GM18499 (cell line): ENCODE measurements around the gene FAHD2A.
"Not testable (repeated sequence)": the region's sequence is repeated elsewhere in the genome, so short reads cannot be mapped to it uniquely, and the experiment has no call there.

Experiments used
- ATAC-seq: cut with Tn5 transposase; IDR thresholded peaks from one replicate; pipeline ENCODE4 v1.9.1; 2021; ENCODE audit warnings: moderate number of reproducible peaks; ENCODE audit not compliant: insufficient read depth, unreplicated experiment

The FAHD2A gene

GRCh38 chr2:95375532-95376150, 26.9 kb upstream of the FAHD2A start:
- ATAC-seq: no peak

DNA sequence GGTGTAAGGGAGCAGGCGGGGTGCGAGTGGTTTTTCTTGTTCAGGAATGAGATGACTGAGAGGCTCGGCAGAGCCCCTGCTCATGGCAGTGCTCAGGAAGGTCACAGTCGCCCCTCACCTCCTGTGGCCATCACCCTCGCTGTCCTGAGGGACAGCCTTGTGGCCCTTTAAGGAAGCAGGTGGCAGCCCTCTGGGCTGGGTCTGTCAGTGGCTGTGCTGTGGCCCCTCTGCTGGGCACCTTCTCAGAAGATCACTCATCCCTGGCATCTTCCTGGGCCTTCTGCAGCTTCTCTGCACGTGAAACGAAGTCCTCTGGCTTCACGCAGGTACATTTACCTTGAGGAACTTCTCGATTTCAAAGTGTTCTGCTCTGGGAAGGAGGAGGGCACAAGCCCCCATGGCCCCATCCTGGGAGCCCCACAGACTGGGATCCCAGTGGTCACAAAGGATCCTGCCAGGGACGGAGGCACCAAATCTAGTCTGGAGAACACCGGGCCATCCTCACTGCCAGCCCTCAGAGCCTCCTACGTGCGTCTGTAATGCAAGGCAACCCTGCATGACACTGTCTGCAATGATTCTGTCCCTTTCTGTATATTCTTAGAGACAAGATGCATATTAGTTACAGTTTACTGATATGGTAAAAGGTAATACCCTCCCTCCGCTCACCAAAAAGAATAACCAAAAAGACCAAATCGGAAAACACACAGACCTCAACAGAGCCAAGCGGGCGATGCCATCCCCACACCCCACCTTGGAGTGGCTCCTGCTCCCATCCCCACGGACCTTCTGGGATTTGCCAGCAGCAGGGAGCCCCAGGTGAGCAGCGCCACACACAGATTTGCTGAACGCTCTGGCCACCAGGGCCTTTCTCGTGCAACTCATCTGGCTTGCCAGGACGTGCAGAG, 25.9 kb upstream of the FAHD2A start:
- ATAC-seq: no peak

- no peak for ATAC-seq
These were observed 25.0 kb upstream of the FAHD2A start for GRCh38 chr2:95377216-95378123.

- not testable (repeated sequence) for ATAC-seq
These were observed 24.2 kb upstream of the FAHD2A start for GRCh38 chr2:95378281-95378680.

DNA sequence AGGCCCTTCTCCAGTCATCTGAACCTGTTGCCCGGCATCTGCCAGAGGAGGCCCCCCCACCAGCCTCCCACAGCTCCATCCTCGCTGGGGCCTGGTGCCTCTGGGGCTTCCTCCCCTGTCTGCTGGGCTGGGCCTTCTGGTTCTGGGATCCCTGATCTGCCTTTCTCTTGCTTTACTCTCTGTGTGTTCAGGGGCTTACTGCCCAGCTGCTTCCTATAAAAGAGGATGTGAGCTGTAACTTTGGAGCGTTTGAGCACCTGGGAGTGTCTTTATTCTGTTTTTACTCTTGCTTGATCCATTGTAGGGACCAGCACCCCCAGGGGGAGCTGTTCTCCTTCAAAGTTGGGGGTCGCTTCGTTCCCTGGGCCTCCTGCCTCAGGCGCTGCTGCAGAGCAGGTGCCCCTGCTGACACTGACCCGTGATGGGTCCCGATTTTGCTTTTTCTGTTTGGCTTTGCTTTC, 23.1 kb upstream of the FAHD2A start:
- ATAC-seq: no peak

DNA sequence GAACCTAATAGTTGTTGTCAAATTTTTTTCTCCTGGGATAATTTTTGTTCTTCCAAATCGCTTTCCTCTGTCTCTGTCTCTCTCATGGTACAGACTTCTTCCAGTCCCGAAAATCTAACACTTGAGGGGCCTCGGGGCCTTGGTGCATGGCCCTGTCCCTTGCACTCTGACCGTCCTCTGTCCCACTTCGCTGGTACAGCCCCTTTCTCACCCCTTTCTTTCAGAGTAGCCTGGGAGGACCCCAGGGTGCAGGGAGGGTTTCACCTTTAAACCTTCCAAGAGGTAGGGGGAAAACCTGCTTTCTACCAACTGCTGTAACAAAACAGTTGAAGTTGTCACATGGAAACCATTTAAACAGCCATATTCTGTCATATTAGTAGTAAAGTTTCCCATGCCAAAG, 22.2 kb upstream of the FAHD2A start:
- no peak for ATAC-seq

DNA sequence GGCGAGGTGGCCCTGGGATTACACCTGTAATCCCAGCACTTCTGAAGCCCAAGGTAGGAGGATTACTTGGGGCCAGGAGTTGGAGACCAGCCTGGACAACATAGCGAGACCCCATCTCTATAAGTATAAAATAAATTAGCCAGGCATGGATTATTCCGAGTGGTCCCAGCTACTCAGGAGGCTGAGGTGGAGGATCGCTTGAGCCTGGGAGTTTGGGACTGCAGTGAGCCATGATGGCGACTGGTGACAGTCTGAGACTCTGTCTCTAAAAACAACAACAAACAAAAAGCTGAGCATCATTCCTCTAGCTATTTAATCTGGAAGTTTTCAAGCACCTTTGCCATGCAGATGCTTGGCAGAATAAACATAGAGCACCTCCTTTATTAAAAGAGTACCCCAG, 21.8 kb upstream of the FAHD2A start:
- ATAC-seq: no peak

- ATAC-seq: no peak
These were observed 21.0 kb upstream of the FAHD2A start for GRCh38 chr2:95381212-95382191.

- ATAC-seq: no peak
These were observed 20.3 kb upstream of the FAHD2A start for GRCh38 chr2:95382192-95382591.

DNA sequence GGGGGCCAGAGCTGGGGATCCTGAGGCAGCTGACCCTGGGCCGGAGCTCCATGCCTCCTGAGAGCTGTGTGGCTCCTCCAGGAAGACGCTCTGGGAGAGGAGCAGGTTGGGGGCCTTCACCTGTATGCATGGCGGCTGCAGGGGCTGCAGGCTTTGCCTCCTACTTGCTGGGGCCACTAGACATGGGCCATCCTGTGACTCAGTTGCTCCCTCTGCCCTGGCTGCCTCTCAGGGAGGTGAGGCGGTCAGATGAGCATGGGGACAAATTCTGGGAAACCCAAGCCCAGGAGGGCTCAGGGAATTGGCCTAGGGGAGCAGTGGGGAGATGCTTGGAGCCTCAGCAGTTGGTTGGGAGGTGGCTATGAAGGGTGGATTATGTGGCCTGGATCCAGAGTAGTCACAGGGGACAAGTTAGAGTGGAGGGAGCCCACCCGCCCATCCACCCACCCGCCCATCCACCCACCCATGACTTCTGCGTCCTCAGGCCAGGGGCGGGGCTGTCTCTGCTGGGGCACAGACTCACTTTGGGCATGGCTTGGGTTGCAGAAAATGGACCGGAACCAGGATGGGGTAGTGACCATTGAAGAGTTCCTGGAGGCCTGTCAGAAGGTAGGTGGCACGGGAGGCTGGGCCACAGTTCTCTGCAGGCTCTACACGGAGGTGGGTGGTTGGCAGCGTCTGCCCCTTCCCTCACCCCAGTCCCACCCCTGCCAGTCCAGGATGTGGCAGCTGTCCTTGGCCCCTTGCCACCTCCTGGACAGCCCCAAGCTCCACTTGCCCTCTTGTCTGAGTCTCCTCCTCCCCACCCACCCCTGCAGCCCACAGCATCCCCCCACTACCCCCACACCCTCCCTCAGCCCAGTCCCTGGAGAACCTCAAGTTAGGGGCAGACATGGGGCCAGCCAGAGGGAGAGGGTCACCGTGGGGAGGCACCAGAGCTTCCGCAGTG, 19.5 kb upstream of the FAHD2A start:
- ATAC-seq: no peak

- no peak for ATAC-seq
These were observed 18.9 kb upstream of the FAHD2A start for GRCh38 chr2:95383635-95384027.

DNA sequence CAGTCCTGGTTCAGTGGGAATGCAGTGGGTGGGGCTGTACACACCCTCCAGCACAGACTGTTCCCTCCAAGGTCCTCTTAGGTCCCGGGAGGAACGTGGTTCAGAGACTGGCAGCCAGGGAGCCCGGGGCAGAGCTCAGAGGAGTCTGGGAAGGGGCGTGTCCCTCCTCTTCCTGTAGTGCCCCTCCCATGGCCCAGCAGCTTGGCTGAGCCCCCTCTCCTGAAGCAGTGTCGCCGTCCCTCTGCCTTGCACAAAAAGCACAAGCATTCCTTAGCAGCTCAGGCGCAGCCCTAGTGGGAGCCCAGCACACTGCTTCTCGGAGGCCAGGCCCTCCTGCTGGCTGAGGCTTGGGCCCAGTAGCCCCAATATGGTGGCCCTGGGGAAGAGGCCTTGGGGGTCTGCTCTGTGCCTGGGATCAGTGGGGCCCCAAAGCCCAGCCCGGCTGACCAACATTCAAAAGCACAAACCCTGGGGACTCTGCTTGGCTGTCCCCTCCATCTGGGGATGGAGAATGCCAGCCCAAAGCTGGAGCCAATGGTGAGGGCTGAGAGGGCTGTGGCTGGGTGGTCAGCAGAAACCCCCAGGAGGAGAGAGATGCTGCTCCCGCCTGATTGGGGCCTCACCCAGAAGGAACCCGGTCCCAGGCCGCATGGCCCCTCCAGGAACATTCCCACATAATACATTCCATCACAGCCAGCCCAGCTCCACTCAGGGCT, 17.5 kb upstream of the FAHD2A start:
- no peak for ATAC-seq

DNA sequence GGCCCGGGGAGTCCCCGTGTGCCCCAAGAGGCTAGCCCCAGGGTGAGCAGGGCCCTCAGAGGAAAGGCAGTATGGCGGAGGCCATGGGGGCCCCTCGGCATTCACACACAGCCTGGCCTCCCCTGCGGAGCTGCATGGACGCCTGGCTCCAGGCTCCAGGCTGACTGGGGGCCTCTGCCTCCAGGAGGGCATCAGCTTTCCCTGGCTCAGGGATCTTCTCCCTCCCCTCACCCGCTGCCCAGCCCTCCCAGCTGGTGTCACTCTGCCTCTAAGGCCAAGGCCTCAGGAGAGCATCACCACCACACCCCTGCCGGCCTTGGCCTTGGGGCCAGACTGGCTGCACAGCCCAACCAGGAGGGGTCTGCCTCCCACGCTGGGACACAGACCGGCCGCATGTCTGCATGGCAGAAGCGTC, 16.9 kb upstream of the FAHD2A start:
- no peak for ATAC-seq

DNA sequence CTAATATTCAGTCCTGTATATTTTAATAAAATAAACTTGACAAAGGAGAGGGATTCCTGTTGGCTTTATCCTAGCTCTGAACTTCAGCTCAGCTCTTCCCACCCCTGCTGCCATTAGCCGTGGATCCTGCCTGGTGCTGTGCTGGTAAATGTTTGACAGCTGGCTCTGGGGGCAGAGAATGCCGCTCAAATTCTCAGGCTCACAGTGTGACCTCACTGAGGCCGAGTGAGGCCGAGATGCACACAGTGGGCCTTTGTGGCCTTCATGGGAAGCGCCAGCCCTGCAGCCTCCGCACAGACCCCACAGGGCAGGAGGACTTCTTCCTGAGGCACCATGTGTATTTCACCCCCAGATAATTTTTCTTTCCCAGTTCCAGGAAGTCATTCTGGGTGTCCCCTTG, 16.5 kb upstream of the FAHD2A start:
- no peak for ATAC-seq

DNA sequence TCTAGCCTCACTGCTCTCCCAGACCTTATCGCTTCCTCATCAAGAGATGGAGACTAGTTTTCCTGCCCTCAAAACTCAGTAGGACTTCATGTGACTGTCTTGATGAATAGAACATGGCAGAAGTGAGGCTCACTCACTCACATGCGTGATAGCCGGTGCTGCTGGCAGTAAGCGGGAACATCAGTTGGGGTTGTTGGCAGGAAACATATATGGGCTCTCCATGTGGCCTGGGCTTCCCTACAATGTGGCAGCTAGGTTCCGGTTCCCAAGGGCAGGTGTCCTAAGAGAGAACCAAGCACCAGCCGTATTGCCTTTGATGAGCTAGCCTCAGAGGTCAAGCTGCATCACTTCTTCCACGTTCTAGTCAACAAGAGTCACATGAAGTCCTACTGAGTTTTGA, 15.2 kb upstream of the FAHD2A start:
- ATAC-seq: no peak

- ATAC-seq: no peak
These were observed 14.3 kb upstream of the FAHD2A start for GRCh38 chr2:95388091-95388692.

DNA sequence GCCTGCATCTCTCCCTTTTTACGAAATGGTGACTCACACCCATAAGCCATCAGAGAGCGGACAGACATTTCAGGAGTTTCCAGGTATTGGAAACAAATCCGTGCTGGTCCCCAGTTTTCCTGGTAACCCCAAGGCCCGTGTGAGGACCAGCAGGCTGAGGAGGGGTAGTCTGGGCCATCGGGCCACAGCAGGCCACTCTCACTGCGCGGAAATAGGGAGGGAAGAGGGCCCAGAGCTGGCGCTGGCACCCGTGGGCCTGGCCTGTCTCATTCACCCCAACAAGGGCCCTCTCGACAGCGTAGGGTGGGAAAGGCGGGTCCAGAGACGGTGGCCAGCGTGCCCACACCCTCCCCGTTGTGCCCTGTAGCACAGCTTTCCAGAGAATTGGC, 13.7 kb upstream of the FAHD2A start:
- no peak for ATAC-seq
